OCI-LY1 (cell line): ENCODE results near the gene DNMT1.

Source experiments
- H2AFZ ChIP-seq: fragments of 200-600 bp; sonication (generic), shearing (Covaris generic); 2 replicates; pipeline ENCODE4 v1.6.0; 2014; ENCODE audit warnings: antibody characterized with exemption, mild to moderate bottlenecking, low read length
- H3F3A ChIP-seq: fragments of 200-600 bp; sonication (generic), shearing (Covaris generic); 2 replicates; pipeline ENCODE4 v1.6.0; 2014; ENCODE audit warnings: mild to moderate bottlenecking, antibody characterized with exemption, low read length, moderate library complexity; ENCODE audit not compliant: insufficient read depth
- H3K27ac ChIP-seq: fragments of 200-600 bp; sonication (generic); 2 replicates; pipeline ENCODE4 v1.5.1; 2014; ENCODE audit warnings: low read length, mixed run types, mild to moderate bottlenecking, low read depth; ENCODE audit not compliant: poor library complexity, severe bottlenecking
- H3K27me3 ChIP-seq: fragments of 200-600 bp; sonication (generic); 2 replicates; pipeline ENCODE4 v1.6.0; 2014; ENCODE audit warnings: antibody characterized with exemption, mild to moderate bottlenecking, low read length, moderate library complexity; ENCODE audit not compliant: insufficient read depth
- H3K36me3 ChIP-seq: fragments of 200-600 bp; sonication (generic); 2 replicates; pipeline ENCODE4 v1.6.1; 2014; ENCODE audit warnings: mild to moderate bottlenecking, antibody characterized with exemption, low read length, moderate library complexity, mixed read lengths; ENCODE audit not compliant: insufficient read depth
- H3K4me1 ChIP-seq: fragments of 200-600 bp; sonication (generic); 2 replicates; pipeline ENCODE4 v1.5.1; 2014; ENCODE audit warnings: mild to moderate bottlenecking, low read length, moderate library complexity; ENCODE audit not compliant: insufficient read depth, severe bottlenecking
- H3K4me2 ChIP-seq: fragments of 200-600 bp; sonication (generic), shearing (Covaris generic); 2 replicates; pipeline ENCODE4 v1.6.1; 2014; ENCODE audit warnings: low read length
- H3K4me3 ChIP-seq: fragments of 200-600 bp; sonication (generic); 2 replicates; pipeline ENCODE4 v1.5.1; 2014; ENCODE audit warnings: low read length, low read depth, mild to moderate bottlenecking, mixed read lengths; ENCODE audit not compliant: poor library complexity, severe bottlenecking
- H3K79me2 ChIP-seq: fragments of 200-600 bp; shearing (Covaris generic); 2 replicates; pipeline ENCODE4 v1.6.1; 2016; ENCODE audit warnings: mixed run types, low read length, mixed read lengths; ENCODE audit not compliant: insufficient read depth
- H3K9ac ChIP-seq: fragments of 200-600 bp; sonication (generic), shearing (Covaris generic); 2 replicates; pipeline ENCODE4 v1.6.1; 2014; ENCODE audit warnings: mild to moderate bottlenecking, low read length, mixed read lengths
- H3K9me2 ChIP-seq: fragments of 200-600 bp; sonication (generic), shearing (Covaris generic); 2 replicates; pipeline ENCODE4 v1.6.1; 2014; ENCODE audit warnings: low read depth, mild to moderate bottlenecking, low read length, mixed read lengths
- H3K9me3 ChIP-seq: fragments of 200-600 bp; shearing (Covaris generic); 2 replicates; pipeline ENCODE4 v1.6.1; 2014; ENCODE audit warnings: low read length, mixed read lengths
- H4K20me1 ChIP-seq: fragments of 200-600 bp; sonication (generic), shearing (Covaris generic); 2 replicates; pipeline ENCODE4 v1.6.0; 2016; ENCODE audit warnings: mild to moderate bottlenecking, low read length; ENCODE audit not compliant: insufficient read depth
- EZH2 ChIP-seq: fragments of 200-600 bp; sonication (generic), shearing (Covaris generic); IDR thresholded peaks from 2 replicates; pipeline ENCODE4 v1.8.0; 2017; ENCODE audit warnings: borderline replicate concordance, mixed run types, mild to moderate bottlenecking, antibody characterized with exemption, low read length, moderate library complexity, mixed read lengths
- TF ChIP-seq, protein P1 (sequence below): fragments of 200-600 bp; sonication (generic), shearing (Covaris generic); IDR thresholded peaks from 2 replicates; pipeline ENCODE4 v1.5.1; 2017; ENCODE audit warnings: mild to moderate bottlenecking, antibody characterized with exemption, low read length, moderate library complexity, mixed read lengths

Gene DNMT1

DNA sequence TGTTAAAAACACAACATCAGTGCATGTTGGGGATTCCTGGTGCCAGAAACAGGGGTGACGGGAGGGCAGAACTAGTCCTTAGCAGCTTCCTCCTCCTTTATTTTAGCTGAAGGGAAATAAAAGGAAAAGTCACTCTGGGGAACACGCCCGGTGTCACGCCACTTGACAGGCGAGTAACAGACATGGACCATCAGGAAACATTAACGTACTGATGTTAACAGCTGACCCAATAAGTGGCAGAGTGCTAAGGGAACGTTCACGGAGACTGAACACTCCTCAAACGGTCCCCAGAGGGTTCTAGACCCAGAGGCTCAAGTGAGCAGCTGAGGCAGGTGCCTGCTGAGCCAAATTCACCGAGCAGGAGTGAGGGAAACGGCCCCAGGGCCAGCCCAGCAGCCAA is 61.2 kb downstream of the DNMT1 start:
- no peaks in the 10 kb centered on the region for H3K4me1 ChIP-seq
- no peaks in the 10 kb centered on the region for H3K79me2 ChIP-seq
- no peak overlapping the region for H3K9ac ChIP-seq
- H3K27ac ChIP-seq, result no peak overlapping the region
- no peaks in the 10 kb centered on the region for H3F3A ChIP-seq
- H3K36me3 ChIP-seq, result peaks cover 99% of the 10 kb centered on the region
- H4K20me1 ChIP-seq, result no peaks in the 10 kb centered on the region
- H3K4me2 ChIP-seq, result no peak overlapping the region
- no peaks in the 10 kb centered on the region for H3K9me2 ChIP-seq
- H3K9me3 ChIP-seq, result no peaks in the 10 kb centered on the region
- H3K4me3 ChIP-seq, result no peak overlapping the region
- H3K27me3 ChIP-seq, result no peaks in the 10 kb centered on the region
- TF ChIP-seq EZH2, result no peak
- TF ChIP-seq, protein P1, sequence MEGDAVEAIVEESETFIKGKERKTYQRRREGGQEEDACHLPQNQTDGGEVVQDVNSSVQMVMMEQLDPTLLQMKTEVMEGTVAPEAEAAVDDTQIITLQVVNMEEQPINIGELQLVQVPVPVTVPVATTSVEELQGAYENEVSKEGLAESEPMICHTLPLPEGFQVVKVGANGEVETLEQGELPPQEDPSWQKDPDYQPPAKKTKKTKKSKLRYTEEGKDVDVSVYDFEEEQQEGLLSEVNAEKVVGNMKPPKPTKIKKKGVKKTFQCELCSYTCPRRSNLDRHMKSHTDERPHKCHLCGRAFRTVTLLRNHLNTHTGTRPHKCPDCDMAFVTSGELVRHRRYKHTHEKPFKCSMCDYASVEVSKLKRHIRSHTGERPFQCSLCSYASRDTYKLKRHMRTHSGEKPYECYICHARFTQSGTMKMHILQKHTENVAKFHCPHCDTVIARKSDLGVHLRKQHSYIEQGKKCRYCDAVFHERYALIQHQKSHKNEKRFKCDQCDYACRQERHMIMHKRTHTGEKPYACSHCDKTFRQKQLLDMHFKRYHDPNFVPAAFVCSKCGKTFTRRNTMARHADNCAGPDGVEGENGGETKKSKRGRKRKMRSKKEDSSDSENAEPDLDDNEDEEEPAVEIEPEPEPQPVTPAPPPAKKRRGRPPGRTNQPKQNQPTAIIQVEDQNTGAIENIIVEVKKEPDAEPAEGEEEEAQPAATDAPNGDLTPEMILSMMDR, result no peak
- no peak overlapping the region for H2AFZ ChIP-seq

DNA sequence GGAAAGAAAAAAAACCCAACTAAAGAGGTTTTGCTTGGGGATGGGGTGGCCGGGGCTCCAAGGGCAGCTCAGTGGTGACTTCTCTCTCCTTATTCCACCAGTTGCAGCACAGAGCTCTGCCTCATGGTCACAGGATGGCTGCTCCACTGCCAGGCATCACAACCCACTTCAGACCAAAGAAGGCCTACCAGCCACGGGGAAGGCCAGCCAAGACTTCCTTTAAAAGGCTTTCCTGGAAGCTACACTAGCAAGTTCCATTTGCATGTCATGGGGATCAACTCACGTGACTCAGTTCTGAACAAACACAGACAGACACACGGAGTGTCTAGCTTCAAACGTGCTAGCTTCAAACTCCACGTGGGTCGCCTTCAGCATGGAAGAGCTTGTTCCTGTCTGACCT is 61.8 kb downstream of the DNMT1 start:
- no peaks in the 10 kb centered on the region for H3K9me3 ChIP-seq

DNA sequence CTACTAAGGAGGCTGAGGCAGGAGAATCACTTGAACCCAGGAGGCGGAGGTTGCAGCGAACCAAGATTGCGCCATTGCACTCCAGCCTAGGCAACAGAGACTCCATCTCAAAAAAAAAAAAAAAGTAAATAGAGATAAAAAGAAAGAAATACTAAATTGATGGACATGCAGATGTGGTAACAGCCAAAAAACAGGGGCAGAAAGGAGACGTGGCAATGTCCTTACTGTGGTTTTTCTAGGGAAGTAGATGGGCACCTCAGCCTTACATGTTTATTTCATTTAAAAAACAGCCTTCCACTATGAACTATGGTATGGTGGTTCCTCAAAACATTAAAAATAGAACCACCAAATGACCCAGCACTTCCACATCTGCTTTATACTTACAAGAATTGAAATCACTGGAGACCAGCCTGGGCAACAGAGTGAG is 68.5 kb downstream of the DNMT1 start:
- Histone ChIP-seq H2AFZ (no peak overlapping the region), H3K9ac (no peak overlapping the region), H3K9me3 (no peaks in the 10 kb centered on the region), H3K4me1 (no peaks in the 10 kb centered on the region), H3K9me2 (no peaks in the 10 kb centered on the region), H3K4me2 (no peak overlapping the region), H3K27ac (no peak overlapping the region), H3K27me3 (no peaks in the 10 kb centered on the region), H3F3A (no peaks in the 10 kb centered on the region), H4K20me1 (no peaks in the 10 kb centered on the region), H3K36me3 (peaks cover 68% of the 10 kb centered on the region), H3K79me2 (no peaks in the 10 kb centered on the region), H3K4me3 (no peak overlapping the region)
- no peak for TF ChIP-seq EZH2
- TF ChIP-seq, protein P1, result no peak

More for the DNA sequence above, 61.8 kb downstream of the DNMT1 start:
- H3K79me2 ChIP-seq, result no peaks in the 10 kb centered on the region
- no peak overlapping the region for H3K4me2 ChIP-seq
- no peak for TF ChIP-seq EZH2
- TF ChIP-seq, protein P1, result no peak
- H3F3A ChIP-seq, result no peaks in the 10 kb centered on the region
- H4K20me1 ChIP-seq, result no peaks in the 10 kb centered on the region
- H3K4me1 ChIP-seq, result no peaks in the 10 kb centered on the region
- no peak overlapping the region for H3K27ac ChIP-seq
- H3K27me3 ChIP-seq, result no peaks in the 10 kb centered on the region
- no peak overlapping the region for H3K4me3 ChIP-seq
- H3K9me2 ChIP-seq, result no peaks in the 10 kb centered on the region
- no peak overlapping the region for H2AFZ ChIP-seq
- H3K9ac ChIP-seq, result no peak overlapping the region
- H3K36me3 ChIP-seq, result peaks cover 97% of the 10 kb centered on the region
